GM12865 (cell line): ENCODE data around the gene IL18BP.

Experiments
- DNase-seq: peaks from one replicate; pipeline ENCODE4 v3.0.0; 2010; ENCODE audit warnings: low read depth
- H3K4me3 ChIP-seq: 2 replicates; pipeline ENCODE4 v1.5.1; 2011; ENCODE audit warnings: mild to moderate bottlenecking, low read depth, low read length, control low read depth
- TF ChIP-seq, protein P1 (sequence below): IDR thresholded peaks from 2 replicates; pipeline ENCODE4 v1.5.1; 2011; ENCODE audit warnings: low read length, control low read depth, low read depth, inconsistent platforms; ENCODE audit not compliant: insufficient read depth; ENCODE audit errors: missing control alignments

Gene IL18BP

DNA sequence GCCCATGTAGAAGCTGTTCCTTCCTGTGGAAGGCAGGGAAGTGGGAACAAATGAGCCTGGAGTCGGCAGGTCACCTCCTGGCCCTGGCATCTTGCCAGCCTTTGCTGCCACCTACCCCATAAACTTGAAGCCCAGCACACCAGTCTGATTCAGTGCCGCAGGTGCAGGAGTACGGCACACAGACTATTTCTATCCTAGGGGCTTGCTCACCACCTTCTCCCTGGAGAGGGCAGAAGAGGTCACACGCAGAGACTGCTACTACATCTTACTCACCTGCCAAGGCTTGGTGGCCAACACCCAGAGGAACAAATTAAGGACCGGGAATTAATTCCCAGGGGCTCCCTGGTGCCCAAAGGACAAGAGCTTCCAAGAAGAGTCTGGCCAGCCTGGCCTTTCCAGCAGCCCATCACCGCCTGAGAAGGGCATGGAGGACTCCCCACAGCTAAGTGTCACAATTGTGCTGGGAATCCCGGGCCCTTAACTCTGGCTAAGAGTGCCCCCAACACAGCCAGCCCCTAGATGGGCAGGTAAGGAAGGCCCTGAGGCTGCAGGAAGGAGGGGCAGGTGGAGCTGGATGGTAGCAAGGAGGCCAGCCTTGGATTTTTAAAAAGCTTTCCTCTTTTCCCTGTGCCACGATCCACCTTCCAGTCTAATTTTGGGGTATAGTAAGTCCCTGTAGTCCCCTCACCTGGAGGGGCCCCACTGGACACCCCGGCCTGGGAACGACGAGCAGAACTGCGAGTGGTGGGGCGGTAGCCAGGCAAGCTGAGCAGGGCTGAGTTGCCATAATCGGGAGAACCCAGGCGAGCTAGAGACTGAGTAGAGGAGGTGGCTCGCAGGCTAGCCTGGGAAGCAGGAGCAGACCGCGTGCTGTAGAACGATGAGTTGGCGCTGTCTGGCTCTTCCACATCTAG, 6.9 kb downstream of the IL18BP start:
- no peak overlapping the region for H3K4me3 ChIP-seq
- DNase-seq, result no peak
- TF ChIP-seq, protein P1, sequence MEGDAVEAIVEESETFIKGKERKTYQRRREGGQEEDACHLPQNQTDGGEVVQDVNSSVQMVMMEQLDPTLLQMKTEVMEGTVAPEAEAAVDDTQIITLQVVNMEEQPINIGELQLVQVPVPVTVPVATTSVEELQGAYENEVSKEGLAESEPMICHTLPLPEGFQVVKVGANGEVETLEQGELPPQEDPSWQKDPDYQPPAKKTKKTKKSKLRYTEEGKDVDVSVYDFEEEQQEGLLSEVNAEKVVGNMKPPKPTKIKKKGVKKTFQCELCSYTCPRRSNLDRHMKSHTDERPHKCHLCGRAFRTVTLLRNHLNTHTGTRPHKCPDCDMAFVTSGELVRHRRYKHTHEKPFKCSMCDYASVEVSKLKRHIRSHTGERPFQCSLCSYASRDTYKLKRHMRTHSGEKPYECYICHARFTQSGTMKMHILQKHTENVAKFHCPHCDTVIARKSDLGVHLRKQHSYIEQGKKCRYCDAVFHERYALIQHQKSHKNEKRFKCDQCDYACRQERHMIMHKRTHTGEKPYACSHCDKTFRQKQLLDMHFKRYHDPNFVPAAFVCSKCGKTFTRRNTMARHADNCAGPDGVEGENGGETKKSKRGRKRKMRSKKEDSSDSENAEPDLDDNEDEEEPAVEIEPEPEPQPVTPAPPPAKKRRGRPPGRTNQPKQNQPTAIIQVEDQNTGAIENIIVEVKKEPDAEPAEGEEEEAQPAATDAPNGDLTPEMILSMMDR, result no peak

DNA sequence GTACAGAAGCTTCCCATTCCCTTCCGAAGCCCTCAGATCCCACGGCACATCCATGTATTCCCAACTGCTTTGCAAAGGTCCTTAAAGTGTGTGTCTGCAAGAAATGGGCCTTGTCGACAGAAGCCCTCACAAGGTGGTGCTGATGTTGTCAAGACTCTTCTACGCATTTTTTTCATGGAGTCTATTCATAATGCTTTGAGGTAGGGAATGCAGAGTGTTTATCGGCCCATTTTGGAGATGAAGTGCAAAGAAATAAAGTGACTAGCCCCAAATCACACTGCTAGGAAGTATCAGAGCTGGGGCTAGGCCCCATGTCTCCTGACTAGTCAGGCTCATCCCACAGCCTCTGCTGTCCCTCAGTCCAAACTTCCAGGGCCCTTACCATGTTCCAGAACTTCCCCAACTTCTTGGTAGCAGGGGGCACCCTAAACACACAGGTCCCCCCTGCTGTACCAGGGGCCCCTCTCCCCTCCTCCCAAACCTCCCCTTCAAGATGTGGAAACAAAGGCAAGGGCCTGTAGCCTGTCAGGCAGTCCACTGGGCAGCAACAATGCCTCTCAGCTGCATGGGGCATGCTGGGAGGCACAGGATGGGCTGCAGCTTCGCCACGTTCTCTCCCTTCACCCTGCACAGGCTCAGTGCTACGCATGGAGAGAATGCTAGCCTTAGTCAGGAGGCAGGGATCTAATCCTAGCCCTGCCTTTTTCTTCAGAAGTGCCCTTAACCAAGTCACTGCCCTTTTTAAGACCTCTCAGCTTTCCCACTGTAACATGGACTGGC, 7.8 kb downstream of the IL18BP start:
- TF ChIP-seq, protein P1, result no peak
- H3K4me3 ChIP-seq, result no peak overlapping the region
- DNase-seq, result no peak

DNA sequence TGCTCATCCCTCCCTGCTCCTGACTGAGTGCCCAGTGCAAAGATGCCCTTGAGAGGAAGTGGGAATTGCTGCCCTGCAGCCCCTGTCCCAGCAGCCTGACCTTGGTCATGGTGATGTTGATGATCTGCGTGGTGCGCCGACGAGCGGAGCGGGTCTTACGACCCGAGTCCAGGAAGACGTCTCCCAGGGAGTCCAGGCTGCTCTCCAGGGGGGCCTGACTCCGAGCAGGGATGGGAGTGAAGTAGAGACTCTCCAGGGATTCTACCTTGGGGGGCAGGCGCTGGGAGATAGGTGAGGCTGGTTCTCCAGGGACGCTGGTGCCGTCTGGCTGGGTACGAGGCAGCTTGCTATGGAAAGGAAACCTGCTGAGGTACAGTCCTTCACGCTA, 8.4 kb downstream of the IL18BP start:
- no peak overlapping the region for H3K4me3 ChIP-seq
- DNase-seq, result no peak
- TF ChIP-seq, protein P1, result no peak

DNA sequence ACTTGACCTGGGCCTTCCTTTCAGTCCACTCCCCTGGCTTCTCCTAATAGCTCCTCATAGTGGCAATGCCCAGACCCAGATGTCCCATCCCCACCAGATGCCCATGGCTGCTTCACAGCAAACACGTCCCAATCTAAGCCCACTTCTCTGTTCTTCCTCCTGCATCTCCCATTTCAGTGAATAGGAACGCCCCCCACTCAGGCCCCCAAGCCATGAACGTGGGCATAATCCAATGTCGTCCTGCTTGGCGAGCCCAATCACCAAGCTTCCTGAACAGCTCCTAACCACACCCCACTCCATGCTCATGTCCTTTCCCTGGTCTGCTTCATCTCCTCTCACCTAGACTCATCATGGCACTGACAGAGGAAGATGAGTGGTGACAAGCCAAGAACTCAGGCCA, 8.9 kb downstream of the IL18BP start:
- no peak for DNase-seq
- TF ChIP-seq, protein P1, result no peak
- no peak overlapping the region for H3K4me3 ChIP-seq

DNA sequence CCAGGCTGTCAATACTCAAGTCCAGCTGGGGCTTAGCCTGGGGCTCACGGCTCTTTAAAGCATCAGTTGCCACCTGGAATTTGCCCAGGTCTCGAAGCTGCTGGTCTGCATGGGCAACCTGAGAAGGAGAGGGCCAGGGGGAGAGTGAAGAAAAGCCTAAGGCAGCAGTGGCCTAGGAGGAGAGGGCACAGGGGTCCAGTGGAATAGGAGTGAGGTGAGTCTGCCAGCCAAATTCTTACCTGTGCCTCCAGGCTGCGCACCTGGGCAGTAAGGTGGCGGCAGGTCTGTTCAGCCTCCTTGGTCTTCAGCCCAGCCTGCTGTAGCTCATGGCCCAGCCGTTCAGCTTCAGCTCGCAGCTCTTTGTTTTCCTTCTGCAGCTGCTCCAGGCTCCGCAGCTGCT, 10.0 kb downstream of the IL18BP start:
- no peak overlapping the region for H3K4me3 ChIP-seq
- TF ChIP-seq, protein P1, result no peak
- no peak for DNase-seq

DNA sequence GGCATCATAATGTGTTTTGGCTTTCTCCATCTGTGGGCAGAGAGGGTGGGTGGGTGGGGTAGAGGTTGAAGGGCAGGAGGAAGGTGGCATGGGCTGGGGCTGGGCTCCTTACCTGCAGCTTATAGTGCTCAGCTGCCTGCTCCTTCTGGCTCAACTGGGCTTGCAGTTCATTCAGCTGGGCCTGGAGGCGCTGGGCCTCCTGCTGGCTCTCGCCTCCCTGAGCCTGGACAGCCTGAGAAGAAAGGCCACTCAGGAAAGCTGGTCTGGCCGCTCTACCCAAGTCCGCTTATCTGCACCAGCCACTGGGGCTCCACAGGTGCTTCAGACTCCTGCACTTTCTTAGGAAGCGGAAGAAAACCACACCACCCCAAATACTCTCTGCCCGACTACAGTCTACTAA, 10.4 kb downstream of the IL18BP start:
- DNase-seq, result no peak
- TF ChIP-seq, protein P1, result no peak
- H3K4me3 ChIP-seq, result no peak overlapping the region
